ENCODE results near the gene POLE2. TPM values are rescaled to one million over a fixed set of nuclear protein-coding genes. Genes with fewer than 3 reads are reported as not detected.

POLE2 gene
- total RNA-seq, 1 donor from 2014 or later: 66.9 TPM

DNA sequence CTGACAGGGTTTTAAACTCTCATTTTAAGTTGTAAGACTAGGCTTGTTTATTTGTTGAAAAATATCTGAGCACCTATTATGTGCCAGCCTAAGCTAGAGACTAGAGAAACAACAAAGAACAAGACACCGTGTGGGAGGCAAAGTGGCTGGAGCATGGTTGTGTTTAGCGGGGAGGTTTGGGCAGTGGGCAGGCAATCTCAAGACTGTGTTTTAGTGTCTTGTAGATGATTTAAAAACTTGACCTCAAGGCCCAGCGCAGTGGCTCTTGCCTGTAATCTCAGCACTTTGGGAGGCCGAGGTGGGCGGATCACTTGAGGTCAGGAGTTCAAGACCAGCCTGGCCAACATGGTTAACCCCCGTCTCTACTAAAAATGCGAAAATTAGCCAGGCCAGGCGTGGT, 75.3 kb downstream of the POLE2 start:
- no peaks in the 10 kb centered on the region for H3K27me3 Mint-ChIP-seq (ENCODE audit: insufficient read depth, low read depth)
- H3K27me3 ChIP-seq: no peaks in the 10 kb centered on the region
- no peaks in the 10 kb centered on the region for H3K4me1 ChIP-seq
- H3F3A ChIP-seq (ENCODE audit: low read depth): peaks cover 22% of the 10 kb centered on the region
- no peak overlapping the region for H3K4me3 Mint-ChIP-seq
- no peaks in the 10 kb centered on the region for H4K20me1 ChIP-seq (ENCODE audit: low read depth)
- H3K4me1 Mint-ChIP-seq: peaks cover 3% of the 10 kb centered on the region
- no peaks in the 10 kb centered on the region for H3K9me3 ChIP-seq (ENCODE audit: low read depth)
- H3K27ac ChIP-seq: no peak overlapping the region
- DNase-seq (ENCODE audit: low spot score): no peak
- H3K36me3 ChIP-seq: no peaks in the 10 kb centered on the region
- no peak overlapping the region for H3K4me3 ChIP-seq
- no peak overlapping the region for H2AFZ ChIP-seq (replicated peaks)
- no peak overlapping the region for H3K4me2 ChIP-seq
- peaks cover 17% of the 10 kb centered on the region for H3K36me3 Mint-ChIP-seq
- H3K9me3 Mint-ChIP-seq: no peaks in the 10 kb centered on the region
- no peak overlapping the region for H3K27ac Mint-ChIP-seq
- H3K9ac ChIP-seq: no peak overlapping the region
- H3K79me2 ChIP-seq (ENCODE audit: low read depth): peaks cover 21% of the 10 kb centered on the region
- TF ChIP-seq CTCF (IDR thresholded peaks at IDR 0.05) (no peak), EZH2phosphoT487 (IDR thresholded peaks at IDR 0.05) (no peak), EZH2 (IDR thresholded peaks at IDR 0.05) (no peak)

- Mint-ChIP-seq H3K27me3 (ENCODE audit: insufficient read depth, low read depth) (no peaks in the 10 kb centered on the region), H3K36me3 (peaks cover 15% of the 10 kb centered on the region), H3K4me1 (peaks cover 3% of the 10 kb centered on the region), H3K9me3 (no peaks in the 10 kb centered on the region), H3K27ac (no peak overlapping the region), H3K4me3 (no peak overlapping the region)
- peaks cover 19% of the 10 kb centered on the region for H3F3A ChIP-seq (ENCODE audit: low read depth)
- TF ChIP-seq CTCF (IDR thresholded peaks at IDR 0.05): no peak
- no peak for TF ChIP-seq EZH2 (IDR thresholded peaks at IDR 0.05)
- TF ChIP-seq EZH2phosphoT487 (IDR thresholded peaks at IDR 0.05): no peak
- H3K27me3 ChIP-seq: no peaks in the 10 kb centered on the region
- no peaks in the 10 kb centered on the region for H4K20me1 ChIP-seq (ENCODE audit: low read depth)
- no peaks in the 10 kb centered on the region for H3K4me1 ChIP-seq
- no peak overlapping the region for H3K4me3 ChIP-seq
- no peak overlapping the region for H3K9ac ChIP-seq
- peaks cover 3% of the 10 kb centered on the region for H3K36me3 ChIP-seq
- H3K9me3 ChIP-seq (ENCODE audit: low read depth): no peaks in the 10 kb centered on the region
- H3K4me2 ChIP-seq: no peak overlapping the region
- H3K79me2 ChIP-seq (ENCODE audit: low read depth): peaks cover 17% of the 10 kb centered on the region
- H2AFZ ChIP-seq (replicated peaks): no peak overlapping the region
- no peak overlapping the region for H3K27ac ChIP-seq
- no peak for DNase-seq (ENCODE audit: low spot score)
Observed at GRCh38 chr14:49612251-49612650, 75.8 kb downstream of the POLE2 start.

DNA sequence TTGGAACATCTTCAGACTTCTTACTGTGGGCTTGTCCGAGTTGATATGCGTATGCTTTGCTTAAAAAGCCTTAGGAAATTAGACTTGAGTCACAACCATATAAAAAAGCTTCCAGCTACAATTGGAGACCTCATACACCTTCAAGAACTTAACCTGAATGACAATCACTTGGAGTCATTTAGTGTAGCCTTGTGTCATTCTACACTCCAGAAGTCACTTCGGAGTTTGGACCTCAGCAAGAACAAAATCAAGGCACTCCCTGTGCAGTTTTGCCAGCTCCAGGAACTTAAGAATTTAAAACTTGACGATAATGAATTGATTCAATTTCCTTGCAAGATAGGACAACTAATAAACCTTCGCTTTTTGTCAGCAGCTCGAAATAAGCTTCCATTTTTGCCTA, 80.4 kb downstream of the POLE2 start:
- H3K4me1 ChIP-seq: no peaks in the 10 kb centered on the region
- no peaks in the 10 kb centered on the region for H3K27me3 Mint-ChIP-seq (ENCODE audit: insufficient read depth, low read depth)
- no peaks in the 10 kb centered on the region for H3K9me3 Mint-ChIP-seq
- no peaks in the 10 kb centered on the region for H3K27me3 ChIP-seq
- peaks cover 1% of the 10 kb centered on the region for H3K4me1 Mint-ChIP-seq
- peaks cover 12% of the 10 kb centered on the region for H3K36me3 Mint-ChIP-seq
- H3K4me3 ChIP-seq: no peak overlapping the region
- H3K36me3 ChIP-seq: peaks cover 7% of the 10 kb centered on the region
- peaks cover 15% of the 10 kb centered on the region for H3K79me2 ChIP-seq (ENCODE audit: low read depth)
- no peaks in the 10 kb centered on the region for H4K20me1 ChIP-seq (ENCODE audit: low read depth)
- H2AFZ ChIP-seq (replicated peaks): no peak overlapping the region
- H3K27ac ChIP-seq: no peak overlapping the region
- H3K4me2 ChIP-seq: no peak overlapping the region
- H3F3A ChIP-seq (ENCODE audit: low read depth): no peaks in the 10 kb centered on the region
- no peak overlapping the region for H3K27ac Mint-ChIP-seq
- H3K4me3 Mint-ChIP-seq: no peak overlapping the region
- no peaks in the 10 kb centered on the region for H3K9me3 ChIP-seq (ENCODE audit: low read depth)
- TF ChIP-seq EZH2 (IDR thresholded peaks at IDR 0.05) (no peak), CTCF (IDR thresholded peaks at IDR 0.05) (no peak), EZH2phosphoT487 (IDR thresholded peaks at IDR 0.05) (no peak)
- no peak for DNase-seq (ENCODE audit: low spot score)
- H3K9ac ChIP-seq: no peak overlapping the region

Data from neural progenitor cell (in vitro differentiated cells).